ENCODE data around the gene BCR.

Gene BCR

DNA sequence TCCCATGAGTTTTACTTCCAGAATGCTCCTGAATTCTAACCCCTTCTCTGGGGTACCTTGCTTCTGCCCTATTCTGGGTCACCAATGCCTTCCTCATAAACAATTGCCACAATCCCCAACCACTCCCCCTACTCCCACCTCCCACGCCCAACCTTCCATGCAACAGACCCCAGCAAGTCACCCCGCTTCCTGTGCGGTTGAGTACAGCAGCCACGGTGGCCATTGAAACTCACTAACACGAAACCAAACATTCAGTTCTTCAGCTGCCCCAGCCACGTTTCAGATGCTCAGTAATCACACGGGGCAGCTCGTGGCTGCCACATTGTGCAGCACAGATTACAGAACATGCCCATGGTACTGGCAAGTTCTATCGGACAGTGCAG, 3.7 kb upstream of the BCR start:
- H3K4me3 ChIP-seq (ENCODE audit: low read length): no peak overlapping the region
- no peak for TF ChIP-seq ZNF274 (IDR thresholded peaks at IDR 0.05; ENCODE audit: low read depth, low read length)

DNA sequence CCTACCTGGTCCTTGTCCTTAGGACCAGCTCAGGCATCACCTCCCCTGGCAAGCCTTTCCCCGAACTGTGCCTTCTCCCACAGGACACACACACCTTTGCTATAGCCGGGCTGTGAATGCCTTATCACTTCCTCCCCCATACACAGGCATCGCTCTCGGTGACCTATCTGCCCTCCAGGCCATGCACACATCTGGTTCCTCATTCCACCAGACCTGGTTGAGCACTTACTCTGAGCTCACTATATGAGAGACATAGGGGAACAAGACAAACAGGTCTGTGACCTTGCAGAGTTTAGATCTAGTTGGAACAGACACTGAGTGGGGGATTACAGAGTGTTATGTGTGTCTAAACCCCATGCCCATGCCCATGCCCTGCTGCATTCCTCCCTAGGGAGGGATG, 3.1 kb upstream of the BCR start:
- H3K4me3 ChIP-seq (ENCODE audit: low read length): no peak overlapping the region
- TF ChIP-seq ZNF274 (IDR thresholded peaks at IDR 0.05; ENCODE audit: low read depth, low read length): no peak

DNA sequence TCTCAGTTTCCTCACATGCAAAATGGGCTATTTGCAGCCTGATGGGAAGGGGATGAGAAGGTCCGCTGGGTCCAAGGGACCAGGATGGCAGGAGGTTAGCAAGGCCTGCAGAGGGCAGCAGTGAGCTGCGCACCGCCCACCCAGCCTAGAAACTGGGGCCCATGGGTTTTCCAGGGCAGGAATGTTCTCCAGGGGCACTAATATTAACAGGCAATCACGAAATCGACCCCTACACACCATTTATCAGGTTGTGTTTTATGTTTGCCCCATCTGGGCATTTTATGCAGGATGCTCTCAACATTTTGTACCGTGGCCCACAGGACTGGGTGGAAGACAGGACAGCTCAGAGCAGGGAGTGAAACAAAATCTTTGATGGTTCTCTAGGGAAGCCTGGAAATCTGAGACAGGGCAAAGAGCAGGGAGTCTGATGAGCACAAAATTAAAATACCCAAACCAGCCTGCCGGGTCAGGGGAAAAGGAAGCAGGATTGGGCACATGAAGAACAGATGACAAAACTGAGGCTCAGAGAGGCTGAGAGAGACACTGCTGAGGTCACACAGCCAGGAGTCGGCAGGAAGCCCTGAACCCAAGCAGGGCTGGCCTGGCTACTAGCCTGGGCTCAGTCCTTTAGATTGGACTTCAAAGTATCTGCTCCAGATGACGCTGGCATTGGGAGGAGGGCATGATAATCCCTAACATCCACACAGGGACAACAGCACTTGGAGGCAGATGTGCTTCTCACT, 1.6 kb upstream of the BCR start:
- no peak for TF ChIP-seq ZNF274 (IDR thresholded peaks at IDR 0.05; ENCODE audit: low read depth, low read length)
- no peak overlapping the region for H3K4me3 ChIP-seq (ENCODE audit: low read length)

DNA sequence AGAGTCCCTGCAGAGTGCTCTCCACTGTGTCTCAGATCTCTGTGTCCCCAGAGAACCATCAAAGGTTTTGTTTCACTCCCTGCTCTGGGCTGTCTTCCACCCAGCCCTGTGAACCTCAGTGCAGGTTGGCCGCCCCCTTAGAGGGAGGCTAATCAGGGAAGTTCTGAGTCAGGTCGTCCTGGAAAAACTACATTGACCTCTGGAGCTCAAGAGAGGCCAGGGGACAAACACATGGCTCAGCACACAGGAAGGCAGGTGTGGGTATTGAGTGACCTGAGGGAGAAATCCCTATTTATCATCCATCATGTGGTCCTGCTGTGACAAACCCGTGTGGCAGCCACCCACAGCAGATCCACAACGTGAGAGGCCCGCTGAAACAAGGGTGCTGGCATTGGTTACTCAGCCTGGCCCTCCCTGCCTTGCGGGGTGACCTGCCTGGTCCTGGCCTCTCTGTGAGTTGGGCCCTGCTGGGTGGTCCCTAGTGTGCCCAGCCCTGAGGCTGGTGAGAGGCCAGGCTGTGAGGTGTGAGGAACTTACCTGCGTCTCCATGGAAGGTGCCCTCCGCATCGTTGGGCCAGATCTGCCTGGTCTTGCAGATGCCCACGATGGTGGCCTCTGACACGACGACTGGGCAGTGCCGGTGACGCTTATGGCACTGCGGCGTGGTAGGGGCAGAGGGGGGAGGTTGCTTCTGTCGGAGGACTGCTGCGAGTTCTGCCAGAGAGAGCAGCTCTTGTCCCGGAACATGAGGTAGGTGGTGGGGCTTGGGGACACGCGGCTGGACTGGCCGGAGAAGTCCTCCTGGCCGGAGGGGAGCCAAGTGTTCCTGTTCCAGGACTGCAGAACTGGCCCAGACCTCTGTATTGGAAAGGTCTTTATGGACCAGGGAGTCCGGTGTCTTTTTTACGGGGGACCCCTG, 669 bp upstream of the BCR start:
- no peak for TF ChIP-seq ZNF274 (IDR thresholded peaks at IDR 0.05; ENCODE audit: low read depth, low read length)
- peak overlapping the region; percentile 30; the same call in 1 of the 2 replicates for H3K4me3 ChIP-seq (ENCODE audit: low read length)

DNA sequence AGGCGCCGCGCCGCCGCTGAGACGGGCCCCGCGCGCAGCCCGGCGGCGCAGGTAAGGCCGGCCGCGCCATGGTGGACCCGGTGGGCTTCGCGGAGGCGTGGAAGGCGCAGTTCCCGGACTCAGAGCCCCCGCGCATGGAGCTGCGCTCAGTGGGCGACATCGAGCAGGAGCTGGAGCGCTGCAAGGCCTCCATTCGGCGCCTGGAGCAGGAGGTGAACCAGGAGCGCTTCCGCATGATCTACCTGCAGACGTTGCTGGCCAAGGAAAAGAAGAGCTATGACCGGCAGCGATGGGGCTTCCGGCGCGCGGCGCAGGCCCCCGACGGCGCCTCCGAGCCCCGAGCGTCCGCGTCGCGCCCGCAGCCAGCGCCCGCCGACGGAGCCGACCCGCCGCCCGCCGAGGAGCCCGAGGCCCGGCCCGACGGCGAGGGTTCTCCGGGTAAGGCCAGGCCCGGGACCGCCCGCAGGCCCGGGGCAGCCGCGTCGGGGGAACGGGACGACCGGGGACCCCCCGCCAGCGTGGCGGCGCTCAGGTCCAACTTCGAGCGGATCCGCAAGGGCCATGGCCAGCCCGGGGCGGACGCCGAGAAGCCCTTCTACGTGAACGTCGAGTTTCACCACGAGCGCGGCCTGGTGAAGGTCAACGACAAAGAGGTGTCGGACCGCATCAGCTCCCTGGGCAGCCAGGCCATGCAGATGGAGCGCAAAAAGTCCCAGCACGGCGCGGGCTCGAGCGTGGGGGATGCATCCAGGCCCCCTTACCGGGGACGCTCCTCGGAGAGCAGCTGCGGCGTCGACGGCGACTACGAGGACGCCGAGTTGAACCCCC, 798 bp downstream of the BCR start:
- TF ChIP-seq ZNF274 (IDR thresholded peaks at IDR 0.05; ENCODE audit: low read depth, low read length): no peak
- peak overlapping the region; percentile 67 for H3K4me3 ChIP-seq (ENCODE audit: low read length)

DNA sequence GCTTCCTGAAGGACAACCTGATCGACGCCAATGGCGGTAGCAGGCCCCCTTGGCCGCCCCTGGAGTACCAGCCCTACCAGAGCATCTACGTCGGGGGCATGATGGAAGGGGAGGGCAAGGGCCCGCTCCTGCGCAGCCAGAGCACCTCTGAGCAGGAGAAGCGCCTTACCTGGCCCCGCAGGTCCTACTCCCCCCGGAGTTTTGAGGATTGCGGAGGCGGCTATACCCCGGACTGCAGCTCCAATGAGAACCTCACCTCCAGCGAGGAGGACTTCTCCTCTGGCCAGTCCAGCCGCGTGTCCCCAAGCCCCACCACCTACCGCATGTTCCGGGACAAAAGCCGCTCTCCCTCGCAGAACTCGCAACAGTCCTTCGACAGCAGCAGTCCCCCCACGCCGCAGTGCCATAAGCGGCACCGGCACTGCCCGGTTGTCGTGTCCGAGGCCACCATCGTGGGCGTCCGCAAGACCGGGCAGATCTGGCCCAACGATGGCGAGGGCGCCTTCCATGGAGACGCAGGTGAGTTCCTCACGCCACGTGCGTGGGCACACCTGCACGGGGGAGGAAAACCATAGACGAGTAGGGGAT, 1.5 kb downstream of the BCR start:
- H3K4me3 ChIP-seq (ENCODE audit: low read length): peak overlapping the region; percentile 67
- no peak for TF ChIP-seq ZNF274 (IDR thresholded peaks at IDR 0.05; ENCODE audit: low read depth, low read length)

DNA sequence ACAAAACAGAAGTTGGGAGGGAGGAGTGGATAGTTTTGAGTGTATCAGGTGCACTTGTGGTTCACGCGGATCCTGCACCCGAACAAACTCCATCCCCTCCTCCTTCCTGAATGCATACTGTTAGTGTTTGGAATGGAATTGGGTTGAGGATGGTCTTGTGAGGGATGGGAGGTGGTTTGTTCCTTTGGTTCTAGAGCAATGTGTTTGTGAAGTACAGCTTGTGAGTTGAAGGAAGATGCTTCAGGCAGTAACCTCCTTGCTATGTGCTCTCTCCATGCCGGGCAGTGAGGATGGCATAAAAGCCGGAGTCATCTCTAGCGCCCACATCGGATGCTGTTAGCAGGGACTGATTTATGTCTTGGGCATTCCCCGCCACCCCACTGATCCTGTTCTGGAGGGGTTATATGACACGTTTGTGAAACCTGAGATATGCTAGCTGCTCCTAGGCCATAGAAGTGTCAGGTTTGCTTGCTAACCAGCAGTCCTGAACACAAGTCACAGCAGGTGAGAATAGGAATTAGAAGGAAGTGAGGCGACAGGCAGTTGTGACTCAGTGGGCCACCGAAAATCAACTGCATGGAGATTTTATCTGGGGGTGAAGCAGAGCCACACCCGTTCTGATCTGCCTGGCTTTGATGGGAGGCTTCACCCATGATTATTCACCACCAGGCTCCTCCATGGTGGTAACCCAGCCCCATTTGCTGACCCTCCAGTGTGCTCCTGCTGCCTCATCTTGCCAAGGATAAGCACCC, 2.2 kb downstream of the BCR start:
- H3K4me3 ChIP-seq (ENCODE audit: low read length): peak overlapping the region; percentile 67
- no peak for TF ChIP-seq ZNF274 (IDR thresholded peaks at IDR 0.05; ENCODE audit: low read depth, low read length)

DNA sequence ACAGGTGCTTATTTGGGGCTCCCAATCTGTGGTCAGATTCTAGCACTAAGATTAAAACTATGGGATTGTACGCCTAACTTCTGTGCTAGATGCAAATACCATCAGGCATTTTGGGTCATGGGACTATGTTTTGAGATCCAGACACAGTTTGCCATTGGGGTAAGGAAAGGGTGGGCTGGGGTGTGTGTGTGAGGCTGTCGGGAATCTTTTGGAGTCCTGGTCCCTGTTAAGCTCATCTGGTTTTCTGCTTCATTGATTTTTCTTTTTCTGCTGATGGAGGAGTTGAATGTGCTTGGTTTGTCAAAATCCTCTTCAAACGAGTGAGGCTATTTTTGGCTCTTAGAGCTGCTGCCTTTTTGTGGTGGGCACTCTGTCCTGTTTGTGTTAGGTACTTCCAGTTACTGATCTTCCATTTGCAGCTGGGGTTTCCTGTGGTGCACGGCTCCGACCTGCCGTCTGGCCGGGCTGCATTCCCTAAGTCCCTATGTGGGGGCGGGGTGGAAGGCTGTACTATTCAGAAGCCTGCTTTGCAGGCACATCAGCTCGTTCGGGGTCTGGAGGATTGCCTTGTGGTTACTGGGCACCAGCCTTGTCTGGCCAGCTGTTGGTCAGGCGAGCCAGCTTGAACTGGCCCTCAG, 2.9 kb downstream of the BCR start:
- TF ChIP-seq ZNF274 (IDR thresholded peaks at IDR 0.05; ENCODE audit: low read depth, low read length): no peak

DNA sequence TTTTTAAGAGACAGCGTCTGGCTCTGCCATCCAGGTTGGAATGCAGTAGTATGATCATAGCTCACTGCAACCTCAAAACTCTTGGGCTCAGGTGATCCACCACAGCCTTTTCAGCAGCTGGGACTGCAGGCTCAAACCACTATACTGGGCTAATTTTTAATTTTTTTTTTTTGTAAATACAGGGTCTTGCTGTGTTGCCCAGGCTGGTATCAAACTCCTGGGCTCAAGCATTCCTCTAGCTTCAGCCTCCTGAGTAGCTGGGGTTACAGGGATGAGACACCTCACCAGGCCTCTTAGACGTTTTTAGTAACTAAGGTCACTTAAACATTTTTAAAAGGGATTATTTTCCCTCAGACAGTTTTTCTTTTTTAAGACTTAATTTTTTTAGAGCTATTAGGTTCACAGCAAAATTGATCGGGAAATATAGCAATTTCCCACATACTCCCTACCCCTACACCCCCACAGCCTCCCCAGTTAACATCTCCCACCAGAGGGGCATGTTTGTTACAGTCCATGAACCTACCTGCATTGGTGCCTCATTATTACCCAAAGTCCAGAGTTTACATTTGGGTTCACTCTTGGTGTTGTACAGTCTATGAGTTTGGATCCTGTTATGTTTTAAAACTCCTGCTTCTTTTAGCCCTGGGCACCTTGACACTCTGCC, 3.9 kb downstream of the BCR start:
- H3K4me3 ChIP-seq (ENCODE audit: low read length): peak overlapping the region; percentile 67; the same call in 1 of the 2 replicates
- no peak for TF ChIP-seq ZNF274 (IDR thresholded peaks at IDR 0.05; ENCODE audit: low read depth, low read length)

More for the DNA sequence above, 2.9 kb downstream of the BCR start:
- peak overlapping the region; percentile 67 for H3K4me3 ChIP-seq (ENCODE audit: low read length)

DNA sequence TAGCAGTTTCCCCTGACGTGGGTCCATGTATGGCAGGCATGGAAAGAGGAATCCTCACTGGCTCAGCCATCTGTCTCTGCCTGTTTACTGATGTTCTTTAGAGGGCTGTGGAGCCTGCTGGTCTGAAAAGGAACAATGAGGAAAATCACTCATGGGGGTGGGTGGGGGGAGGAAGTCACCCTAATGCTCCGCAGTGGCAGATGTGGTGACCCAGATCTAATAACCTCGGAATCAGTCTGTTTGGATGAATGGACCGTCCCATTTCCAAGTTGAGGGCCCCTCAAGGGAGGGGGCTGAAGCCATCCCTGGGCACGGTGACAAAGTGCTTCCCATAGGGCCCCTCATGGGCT, 4.4 kb downstream of the BCR start:
- no peak for TF ChIP-seq ZNF274 (IDR thresholded peaks at IDR 0.05; ENCODE audit: low read depth, low read length)
- no peak overlapping the region for H3K4me3 ChIP-seq (ENCODE audit: low read length)

DNA sequence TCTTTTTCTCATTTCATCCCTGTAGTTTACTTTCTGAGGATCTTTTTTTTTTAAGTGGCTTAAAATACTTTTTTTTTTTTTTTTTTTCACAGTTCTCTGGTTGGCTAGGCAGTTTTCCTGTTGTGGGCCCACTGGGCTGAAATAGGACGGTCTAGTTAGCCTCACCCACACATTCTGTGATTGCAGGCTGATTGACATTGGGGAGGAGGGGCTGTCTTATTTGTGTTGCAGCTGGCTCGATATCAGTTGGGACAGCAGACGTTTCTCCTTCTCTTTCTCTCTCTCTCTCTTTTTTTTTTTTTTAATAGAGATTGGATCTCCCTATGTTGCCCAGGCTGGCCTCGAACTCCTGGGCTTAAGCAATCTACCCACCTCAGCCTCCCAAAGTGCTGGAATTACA, 6.9 kb downstream of the BCR start:
- H3K4me3 ChIP-seq (ENCODE audit: low read length): no peak overlapping the region
- TF ChIP-seq ZNF274 (IDR thresholded peaks at IDR 0.05; ENCODE audit: low read depth, low read length): no peak
